CD4-positive, alpha-beta T cell treated with Interleukin-15 for 4 hours (primary cell): Measurements from ENCODE around the gene SMYD3.
A peak's percentile ranks its signal among the peaks of the same experiment; 100 is the strongest.

ENCODE experiments used
- DNase-seq: peaks from one replicate; pipeline ENCODE4 v3.0.0-alpha.2; 2020; ENCODE audit warnings: low spot score

The SMYD3 gene

DNA sequence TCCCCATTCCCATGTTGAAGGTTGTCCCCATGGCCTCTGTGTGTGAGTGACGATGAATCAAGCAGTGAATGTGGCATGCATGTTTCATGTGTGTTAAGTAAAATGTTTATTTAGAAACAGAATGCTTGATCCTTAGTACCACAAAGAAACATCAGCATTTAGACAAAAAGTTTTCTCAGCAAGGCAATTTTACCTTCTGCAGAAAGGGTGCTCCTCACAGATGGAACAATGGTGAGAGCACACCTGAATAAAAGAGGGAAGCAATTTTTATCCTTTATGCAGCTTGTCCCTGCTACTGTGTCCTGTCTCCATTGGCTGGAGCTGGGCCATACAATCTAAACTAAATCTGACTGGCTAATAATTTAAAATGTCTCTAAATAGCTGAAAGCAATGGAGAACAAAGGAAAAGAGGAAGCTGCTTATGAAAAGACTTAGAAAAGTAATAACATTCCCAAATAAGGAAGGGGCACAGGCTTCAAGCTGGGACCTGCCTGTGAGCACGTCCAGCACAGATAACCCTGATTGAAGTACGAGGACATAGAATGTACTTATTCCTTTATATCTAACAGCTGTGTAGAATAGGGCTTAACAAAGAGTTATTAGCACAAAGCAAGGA is 8.4 kb upstream of the SMYD3 start:
- DNase-seq, result no peak

DNA sequence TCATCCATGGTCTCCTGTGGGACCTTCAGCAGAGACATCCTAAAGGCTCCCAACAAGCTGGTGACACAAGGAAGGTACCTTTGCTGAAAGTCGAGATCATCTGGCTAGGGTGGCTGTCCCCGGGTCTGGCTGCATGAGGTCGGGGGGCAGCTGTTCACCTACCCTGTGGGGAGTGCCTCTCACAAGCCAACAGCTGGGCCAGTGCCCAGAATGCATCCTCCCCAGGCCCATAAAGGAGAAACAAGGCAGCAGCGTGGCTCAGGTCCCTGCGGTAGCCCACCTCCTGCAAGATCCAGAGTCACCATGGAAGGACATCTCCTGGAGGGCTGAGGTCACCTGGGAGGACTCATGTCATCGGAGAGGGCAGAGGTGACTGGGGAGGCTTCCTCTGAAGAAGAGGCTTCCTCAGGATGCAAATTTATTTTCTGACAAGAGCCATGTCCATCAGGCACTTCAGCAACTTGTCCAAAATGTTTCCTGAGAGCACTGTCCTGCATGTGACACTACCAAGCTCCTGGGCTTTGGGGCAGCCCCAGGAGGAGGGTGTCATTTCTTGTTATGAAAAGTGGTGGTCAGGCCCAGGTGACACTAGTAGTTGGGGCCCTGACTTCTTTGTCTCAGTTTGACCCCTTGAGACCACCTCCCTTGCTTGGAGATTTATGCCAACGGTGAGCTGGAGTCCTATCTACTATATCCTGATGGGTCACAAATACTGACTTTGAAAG is 6.7 kb upstream of the SMYD3 start:
- DNase-seq, result no peak

DNA sequence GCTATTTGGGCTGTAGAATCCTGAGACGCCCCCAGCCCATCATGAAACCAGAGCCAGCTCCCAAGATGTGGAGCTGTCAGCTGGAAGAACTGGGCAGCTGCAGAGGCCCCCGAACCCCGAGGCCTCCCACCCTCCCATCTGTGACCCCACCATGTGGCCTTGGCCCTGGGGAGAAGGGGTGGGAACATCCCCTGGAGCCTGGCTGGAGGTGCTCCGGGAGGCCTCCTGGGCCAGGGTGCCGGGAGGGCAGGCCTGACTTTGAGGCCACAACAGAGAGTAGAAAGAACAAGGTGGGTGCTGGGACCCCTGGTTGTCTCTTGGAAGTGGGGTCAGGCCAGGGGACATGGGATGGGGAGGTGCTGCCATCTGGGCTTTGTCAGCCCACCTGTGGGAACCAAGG is 6.0 kb upstream of the SMYD3 start:
- no peak for DNase-seq

DNA sequence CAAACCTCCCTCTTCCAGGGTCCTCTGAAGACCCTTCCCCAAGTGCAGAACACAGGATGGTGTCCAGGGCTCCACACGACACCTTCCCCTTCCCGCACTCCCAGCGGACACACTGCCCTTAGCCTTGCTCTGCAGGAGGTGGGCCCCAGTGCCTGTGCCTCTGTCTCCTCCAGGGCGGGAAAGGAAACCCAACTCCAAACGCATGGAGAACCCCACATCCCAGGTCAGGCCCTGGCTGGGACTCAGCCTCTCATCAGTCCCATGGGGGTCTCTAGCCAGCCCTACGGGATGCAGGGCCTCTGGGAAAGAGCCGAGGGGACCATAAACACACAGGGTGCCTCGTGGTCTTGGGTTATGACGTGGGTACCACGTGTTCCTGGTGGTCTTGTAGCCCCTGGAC is 5.6 kb upstream of the SMYD3 start:
- DNase-seq, result no peak

DNA sequence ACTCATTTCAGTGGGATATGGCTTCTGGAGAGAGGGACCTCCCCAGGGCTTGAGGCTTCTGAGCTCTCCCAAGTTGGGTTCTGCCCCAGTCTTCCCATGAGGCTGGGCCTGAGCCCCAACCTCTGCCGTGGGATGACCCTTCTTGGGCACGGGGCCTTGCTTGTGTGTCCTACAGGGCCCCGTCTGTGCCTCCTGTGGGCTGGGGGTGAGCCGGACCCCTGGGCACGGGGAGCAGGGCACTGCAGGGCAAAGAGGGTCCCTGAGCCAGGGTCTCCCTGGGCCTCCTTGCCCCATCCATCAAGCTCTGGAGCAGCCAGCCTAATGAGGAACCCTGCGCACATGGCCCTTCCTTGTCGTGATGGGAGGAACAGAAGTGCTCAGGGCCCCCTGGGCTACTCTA is 5.2 kb upstream of the SMYD3 start:
- no peak for DNase-seq

DNA sequence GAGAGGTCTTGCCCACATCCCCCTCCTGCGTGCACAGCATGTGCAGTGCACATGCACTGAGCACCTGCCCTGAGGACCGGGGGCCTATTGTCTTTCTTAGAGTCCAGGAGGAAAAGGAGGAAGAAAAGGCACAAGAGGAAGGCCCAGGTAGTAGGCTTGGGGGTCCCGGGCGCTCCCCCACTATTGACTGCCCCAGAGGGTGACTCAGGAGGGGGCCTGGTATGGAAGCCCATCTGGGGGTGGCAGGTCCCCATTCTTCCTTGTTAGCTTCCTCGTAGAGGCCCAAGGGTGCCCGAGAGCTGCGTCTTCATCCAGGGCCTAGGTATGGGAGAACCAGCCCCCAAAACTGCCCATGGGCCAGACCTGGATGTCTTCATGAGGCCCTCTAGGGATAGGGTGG is 4.1 kb upstream of the SMYD3 start:
- DNase-seq, result no peak

DNA sequence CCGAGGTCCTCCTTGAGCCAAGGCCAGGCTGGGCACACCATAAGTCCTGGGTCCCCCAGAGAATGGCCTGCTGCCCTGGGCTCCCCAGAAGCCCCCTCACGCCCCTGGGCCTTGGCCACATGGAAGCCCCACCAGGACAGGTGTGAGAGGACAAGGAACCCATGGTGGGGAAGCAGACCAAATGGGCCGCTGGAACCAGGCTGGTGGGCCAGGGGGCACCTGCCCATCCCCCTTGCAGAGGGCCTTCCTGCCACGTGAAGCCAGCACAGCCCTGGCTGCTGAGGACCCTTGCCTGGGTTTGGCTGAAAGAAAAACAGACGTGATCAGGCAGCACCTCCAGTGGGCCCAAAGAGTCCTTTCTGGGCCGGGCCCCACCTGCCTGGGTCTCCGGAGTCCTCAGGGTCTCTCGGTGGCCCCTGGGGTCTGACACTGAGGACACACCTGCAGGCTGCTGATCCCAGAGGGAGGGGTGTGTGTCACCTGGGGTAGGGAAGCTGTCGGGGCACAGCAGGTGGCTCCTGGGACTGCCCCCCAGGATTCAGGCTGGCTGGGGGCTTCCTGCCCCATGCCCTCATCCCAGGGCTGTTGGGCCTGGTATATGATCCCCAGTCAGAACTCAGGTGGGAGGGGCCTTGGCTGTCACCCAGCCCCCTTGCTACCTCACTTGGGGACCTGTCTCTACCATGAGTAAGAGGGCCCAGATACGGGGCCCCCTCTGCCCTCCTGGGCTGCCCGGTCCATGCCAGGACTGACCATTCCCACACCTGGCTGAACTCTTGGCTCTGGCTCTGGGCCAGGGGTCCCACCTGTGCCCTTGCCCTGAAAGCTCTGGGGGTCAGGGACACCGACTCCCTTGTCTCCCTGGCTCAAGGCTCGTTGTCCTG is 3.3 kb upstream of the SMYD3 start:
- no peak for DNase-seq

DNA sequence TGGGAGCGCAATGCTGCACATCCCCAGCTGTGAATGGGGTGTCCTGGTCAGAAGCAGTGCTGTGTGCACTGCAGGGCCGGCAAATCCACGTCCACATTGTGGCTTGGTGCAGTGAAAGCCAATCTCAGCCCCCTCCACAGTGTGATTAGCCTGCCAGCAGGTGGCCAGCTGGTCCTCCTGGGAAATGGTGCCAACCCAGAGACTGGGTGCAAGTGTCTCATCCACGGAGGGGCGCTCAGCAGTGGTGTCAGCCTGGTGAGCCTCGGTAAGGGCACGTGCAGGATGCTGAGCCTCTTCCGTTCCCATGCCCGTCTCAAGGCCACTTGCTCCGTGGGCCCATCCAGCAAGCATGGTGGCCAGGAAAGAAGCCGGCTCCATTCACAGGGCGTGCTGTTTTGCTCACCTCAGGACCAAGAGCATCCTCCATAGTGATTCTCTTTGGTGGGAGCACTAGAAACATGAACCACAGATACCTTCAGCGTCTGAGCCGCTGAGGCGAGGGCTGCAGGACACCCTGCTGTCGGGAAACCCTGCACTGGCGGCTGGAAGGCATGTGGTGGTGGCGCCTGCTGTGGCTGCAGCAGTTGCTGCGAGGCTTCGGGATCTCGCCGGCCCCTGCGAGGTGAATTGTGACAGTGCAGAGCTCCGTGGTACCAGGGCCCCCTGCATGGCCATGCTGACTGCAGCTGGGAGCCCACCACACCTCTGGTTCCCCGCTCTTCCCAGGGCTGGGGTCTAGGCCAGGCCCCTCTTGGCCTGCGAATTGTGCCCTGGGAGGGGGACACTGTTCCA is 2.0 kb upstream of the SMYD3 start:
- DNase-seq, result no peak

DNA sequence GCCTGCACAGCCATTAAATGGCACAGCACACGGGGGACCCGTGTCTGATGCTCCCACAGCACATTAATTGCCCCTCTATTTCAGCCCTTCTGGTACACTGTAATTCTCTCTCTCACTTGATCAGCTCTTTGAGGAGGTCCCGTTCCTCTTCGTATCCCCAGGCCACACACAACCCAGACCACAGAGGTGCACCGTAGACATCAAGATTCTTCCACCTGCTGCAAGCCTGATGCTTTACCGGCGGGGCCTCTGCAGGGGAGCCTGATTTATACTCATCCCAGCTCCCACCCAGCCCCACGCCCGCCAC is 759 bp downstream of the SMYD3 start:
- no peak for DNase-seq

DNA sequence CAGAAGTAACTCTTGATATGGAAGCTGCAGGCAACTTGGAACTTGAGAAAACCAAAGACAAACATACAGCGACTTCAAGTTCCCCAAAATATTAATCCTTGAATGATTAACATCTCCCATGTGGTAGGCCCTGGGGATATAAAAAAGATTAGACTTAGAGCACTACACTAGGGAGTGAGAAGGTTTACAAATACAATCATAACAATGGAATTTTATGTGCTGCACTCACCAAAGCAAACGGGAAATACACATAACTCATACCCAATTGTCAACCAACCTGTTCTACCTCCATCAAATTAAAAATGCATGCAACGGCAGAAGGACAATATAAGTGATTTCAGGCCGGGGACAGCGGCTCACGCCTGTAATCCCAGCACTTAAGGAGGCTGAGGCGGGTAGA is 3.7 kb downstream of the SMYD3 start:
- DNase-seq, result no peak

DNA sequence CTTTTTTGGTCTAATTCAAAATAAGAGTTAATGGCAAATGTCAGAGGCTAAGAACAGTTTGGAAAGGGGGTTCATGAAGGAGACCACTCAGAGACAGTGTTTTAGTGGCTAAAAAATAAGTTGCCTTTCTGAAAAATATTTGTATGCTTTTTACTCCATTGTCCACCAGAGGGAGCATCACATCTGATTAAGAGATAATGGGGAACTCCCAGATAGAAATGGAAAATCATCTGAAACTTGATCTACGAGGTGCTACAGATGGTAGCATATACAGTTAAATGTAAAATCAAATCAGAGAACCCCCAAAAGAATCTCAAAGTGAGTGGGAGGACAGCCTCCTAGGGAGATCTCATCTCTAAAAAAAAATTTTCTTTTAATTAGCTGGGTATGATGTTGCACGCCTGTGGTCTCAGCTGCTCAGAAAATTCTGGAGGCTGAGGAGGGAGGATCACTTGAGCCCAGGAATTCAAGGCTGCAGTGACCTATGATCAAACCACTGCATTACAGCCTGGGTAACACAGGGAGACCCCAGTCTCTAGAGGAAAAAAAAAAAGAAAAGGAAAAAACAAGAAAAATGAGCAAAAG is 9.7 kb downstream of the SMYD3 start:
- DNase-seq, result peak; percentile 74

DNA sequence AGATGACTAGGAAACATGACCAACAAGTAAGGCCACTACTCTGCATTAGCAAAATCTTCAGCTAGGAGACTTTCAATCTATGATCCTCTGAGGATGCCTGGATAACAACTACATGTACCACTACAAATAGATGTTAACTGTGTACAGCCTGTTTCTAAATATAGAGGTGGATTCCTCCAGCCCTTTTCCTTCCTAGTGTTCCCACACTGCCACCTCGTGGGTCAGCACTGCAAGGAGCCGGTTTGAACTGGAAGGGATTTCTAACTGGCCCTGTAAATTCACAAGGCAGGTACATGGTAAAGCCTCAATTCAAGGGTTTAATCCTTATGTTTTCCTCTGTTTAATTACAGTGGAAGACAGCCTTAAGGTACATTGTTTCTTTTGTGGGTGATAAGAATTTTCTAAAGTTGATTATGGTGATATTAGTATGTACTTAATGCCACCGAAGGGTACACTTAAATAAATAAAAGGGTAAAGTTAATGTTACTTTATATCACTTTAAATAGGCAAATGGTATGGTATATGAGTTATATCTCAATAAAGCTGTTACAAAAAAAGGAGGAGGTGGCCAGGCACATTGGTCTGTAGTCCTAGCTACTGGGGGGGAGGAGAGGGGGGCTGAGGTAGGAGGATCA is 14.4 kb downstream of the SMYD3 start:
- peak; percentile 15 for DNase-seq

DNA sequence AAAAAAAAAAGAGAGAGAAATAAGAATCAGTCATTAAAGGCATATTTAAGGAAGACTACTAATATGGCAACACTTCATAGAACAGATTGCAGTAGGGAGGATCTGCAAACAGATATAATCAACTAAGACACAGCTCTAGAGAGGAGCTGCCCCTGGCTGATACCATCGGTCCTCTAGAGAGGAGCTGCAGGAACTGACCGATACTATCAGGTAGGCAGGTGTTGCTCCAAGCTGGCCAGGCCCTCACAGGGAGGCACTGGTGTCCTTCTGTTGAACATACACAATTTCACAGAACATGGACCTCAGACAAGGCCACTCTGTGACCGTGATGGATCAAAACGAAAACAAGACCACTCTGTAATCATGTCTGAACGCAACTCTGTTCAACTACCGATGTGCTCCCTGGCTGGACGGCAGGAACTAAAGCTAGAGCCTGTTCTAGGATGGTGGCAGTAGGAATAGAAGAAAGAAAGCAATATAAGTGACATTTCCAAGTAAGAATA is 15.5 kb downstream of the SMYD3 start:
- no peak for DNase-seq

DNA sequence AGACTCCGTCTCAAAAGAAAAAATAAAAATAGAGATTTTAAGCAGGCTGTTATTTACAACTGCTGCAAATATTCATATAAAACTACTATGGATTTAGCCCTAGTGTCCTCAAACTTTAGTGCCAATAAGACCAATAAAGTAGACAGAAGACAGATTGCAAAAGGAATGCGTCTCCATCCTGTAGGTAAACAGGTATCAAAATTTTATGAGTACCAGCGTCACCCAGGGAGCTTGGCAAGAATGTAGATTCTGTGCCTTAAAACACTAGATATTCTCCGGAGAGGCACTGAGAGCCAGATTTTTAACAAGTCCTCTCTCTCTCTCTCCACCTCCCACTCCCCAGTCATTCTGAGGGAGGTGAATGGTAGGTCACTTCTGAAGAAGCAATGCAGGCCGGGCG is 18.4 kb downstream of the SMYD3 start:
- DNase-seq, result no peak

DNA sequence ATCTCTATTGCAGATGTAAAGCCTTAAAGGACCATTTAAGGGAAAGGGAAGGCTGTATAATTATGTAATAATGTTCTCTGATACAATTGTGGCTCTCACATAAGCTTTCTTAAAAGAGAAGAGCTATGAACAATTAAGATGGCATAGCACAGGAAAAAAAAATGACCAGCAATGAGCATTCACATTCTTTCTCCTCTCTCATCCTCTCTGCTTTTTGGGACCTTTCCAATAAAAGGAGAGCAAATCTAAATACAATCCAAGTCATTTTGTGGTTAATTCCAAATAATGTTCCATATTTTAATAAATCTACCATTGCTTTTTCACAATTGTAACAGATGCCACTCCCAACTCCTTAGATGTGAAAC is 23.5 kb downstream of the SMYD3 start:
- DNase-seq, result no peak

DNA sequence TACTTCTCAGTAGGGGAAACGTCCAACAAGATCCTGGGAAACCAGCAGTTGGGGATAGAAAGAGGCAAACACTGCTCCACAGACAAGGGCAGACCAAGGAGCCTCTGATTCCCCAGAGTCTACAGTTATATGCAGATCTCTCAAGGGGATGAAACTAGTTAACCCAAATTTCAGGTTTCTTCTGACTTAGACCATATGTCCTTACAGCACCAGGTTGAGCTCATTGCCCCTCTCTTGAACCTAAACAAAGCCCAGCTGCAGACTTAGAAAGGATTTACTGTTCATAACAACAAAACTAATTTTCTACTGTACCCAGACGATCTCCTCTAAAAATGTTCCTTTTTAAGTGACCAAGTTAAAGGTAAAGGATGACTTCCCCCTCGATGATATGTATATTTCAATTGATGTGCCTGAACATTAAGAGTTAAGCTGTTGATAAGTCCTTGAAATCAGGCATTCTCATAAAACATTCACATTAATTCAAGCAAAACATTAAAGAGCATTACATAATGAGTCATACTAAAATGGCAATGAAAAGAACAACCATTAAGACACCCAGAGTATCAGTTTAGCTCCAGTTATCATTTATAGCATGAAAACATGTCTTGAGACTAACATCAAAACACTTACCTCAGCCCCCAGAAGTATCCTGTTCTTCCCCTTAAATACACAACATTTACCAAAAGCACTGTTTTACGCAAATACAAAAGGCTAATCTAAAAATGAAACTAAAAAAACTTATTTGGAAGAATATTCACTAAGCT is 24.1 kb downstream of the SMYD3 start:
- DNase-seq, result no peak

DNA sequence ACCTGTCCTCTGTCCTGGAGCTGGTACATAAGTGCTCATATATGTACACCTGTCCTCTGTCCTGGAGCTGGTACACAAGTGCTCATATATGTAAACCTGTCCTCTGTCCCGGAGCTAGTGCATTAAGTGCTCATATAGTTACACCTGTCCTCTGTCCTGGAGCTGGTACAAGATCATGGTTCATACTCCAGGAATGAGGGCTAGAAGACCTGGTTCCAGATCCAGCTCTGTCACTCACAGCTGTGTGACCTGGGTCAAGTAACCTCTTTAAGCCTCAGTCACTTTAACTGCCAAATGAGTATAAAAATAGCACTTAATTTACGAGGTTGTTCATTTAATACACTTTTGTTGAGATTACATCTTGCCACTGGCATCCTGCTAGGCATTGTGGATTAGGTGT is 28.0 kb downstream of the SMYD3 start:
- no peak for DNase-seq

DNA sequence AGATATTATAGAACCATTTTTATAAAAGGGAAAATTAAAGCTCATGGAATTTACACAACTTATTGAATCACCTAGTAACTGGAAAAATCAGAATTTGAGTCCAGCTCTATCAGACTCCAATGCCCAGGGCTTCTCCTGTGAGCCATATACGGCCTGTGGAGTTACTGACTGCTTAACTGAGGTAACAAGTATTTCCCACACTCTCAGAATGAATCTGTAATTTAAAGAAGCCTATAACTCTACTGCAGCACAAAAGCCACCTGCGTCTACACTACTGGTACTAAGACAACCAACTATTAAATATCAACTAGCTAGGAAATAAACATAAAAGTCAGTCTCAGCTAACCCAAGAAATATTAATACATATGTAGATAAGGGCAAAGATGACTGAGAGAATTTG is 29.4 kb downstream of the SMYD3 start:
- DNase-seq, result no peak

DNA sequence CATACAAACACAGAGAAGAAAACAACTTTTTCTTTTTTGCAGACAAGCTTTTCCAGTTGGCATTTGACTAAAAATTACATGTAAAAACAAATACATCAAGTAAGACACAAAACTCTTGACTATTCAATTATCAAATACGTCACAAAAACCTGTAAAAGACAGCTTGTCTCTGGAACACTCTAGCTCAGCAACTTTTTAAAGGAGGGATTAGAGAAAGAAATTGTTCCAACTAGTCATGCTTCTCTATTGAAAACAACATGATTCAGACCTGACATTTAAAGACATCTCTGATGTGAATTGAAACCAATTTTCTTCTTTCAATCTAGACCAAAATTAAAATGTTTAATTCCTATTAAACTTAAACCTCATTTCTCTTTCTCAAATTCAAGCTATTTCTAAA is 30.3 kb downstream of the SMYD3 start:
- DNase-seq, result no peak

DNA sequence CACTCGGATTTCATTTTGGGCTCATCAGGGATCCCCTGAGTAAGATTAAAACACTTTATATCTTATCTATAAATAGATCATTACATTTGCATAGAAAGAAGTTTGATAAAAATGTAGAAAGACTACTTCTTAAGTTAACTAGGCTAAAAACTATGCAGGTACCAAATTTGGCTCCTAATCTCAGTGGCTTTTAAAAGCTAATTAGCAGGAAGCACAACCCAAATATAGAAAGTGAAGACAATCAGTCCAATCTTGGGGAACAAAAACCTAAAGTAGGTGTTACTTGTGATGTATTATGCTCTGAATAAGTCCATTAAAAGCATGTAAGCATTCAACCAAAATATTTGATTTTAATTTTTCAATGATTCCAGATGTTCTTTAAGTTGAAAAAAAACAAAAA is 35.4 kb downstream of the SMYD3 start:
- DNase-seq, result no peak

DNA sequence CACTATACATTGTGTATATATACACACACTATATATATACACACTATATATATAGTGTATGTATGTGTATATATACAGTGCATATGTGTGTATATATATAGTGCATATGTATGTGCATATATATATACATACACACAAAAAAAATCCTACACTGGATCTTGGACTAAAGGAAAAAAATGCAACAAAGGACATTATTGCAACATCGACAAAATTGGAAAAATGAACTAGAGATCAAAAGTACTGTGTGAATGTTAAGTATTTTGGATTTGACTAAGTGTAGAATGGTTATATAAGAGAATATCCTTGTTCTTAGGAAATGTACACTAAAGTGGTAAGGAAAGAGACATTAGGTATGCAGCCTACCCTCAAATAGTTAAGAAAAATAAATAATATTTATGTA is 36.5 kb downstream of the SMYD3 start:
- DNase-seq, result no peak
